Sciatic nerve (tissue), 2 donors: ENCODE results near the gene CIDEC. TPM values are rescaled to one million over a fixed set of nuclear protein-coding genes. Genes with fewer than 3 reads are reported as not detected.

ENCODE experiments used
- ATAC-seq: fragments of 200-7000 bp; cut with Tn5 transposase; one replicate; pipeline ENCODE4 v1.9.1; 2020; ENCODE audit warnings: mild to moderate bottlenecking, moderate library complexity
- DNase-seq: peaks from one replicate; pipeline ENCODE4 v3.0.0-alpha.2; 2020; ENCODE audit warnings: low spot score
- intact Hi-C: fragments of 100-400 bp; cut with DNase I; formaldehyde crosslinking; loops from one replicate; pipeline ENCODE4 v1.14.2; 2022
- total RNA-seq: library from RNA; stranded (reverse); fragmentation: NEBNext Ultra II Directional; extraction: Animal tissue kit (Norgen Biotek cat#: 25700); gene quantifications from one replicate; pipeline ENCODE4 v1.2.1, GENCODE V29; 2021
- donor health status: DM: no; HTN: no; CAD: no.
- donor health status: DM: no; HTN: no; CAD: no.

The CIDEC gene
- total RNA-seq, 1 donor from 2014 or later, result 13.6 TPM

DNA sequence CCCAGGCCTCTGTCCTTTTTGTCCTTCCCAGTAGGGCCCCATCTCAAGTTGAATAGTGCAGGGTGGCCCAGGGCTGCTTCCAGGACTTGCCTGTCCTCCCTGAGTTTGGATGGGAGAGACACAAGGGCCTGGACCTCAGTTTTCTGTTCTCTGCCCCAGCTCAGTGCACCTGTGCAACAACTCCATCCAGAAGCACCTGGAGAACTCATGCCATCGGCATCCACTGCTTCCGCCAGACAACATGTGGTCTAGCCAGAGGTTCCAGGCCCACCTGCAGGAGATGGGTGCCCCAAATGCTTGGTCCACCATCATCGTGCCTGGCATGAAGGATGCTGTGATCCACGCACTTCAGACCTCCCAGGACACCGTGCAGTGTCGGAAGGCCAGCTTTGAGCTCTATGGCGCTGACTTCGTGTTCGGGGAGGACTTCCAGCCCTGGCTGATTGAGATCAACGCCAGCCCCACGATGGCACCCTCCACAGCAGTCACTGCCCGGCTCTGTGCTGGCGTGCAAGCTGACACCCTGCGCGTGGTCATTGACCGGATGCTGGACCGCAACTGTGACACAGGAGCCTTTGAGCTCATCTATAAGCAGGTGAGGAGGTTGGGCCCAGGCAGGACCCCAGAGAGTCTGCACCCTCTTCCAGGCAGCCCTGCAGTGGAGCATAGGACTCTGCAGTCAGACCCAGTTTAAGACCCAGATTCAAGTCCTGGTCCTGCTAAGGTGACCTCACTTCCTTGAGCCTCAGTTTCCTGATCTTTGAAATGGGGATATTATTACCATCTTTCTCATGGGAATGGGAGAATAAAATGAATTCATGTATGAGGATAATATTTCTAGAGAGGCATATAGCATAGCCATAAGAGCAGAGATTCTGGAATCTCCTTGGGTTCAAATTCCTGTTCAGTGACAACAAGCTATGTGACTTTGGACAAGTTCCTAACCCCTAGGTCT, 51.0 kb downstream of the CIDEC start:
- ATAC-seq (no peak), DNase-seq (no peak)
- intact Hi-C loops, result no loop called here

DNA sequence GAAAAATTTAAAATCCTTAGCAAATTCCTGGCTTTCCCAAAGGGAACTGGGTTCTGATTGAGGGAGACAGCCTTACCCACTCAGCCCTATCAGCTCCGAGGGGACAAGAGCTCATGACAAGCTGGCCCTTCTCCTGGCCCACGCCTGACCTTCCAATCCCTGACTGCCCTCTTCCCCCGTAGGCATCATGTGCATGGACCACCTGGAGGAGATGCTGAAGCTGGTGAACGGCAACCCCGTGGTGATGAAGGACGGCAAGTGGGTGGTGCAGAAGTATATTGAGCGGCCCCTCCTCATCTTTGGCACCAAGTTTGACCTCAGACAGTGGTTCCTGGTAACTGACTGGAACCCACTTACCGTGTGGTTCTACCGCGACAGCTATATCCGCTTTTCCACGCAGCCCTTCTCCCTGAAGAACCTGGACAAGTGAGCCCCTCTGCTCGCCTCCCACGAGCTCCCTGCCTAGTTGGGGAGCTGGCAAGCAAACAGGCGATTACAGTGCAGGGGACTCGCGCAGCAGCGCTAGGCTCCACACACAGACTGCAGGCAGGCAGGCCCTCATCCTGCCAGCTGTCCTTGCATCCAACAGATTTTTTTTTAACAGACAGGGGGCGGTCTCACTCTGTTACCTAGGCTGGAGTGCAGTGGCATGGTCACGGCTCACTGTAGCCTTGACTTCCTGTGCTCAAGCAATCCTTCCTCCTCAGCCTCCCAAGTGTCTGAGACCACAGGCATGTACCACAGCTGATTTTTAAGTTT, 53.1 kb downstream of the CIDEC start:
- ATAC-seq, result no peak
- intact Hi-C loops, result no loop called here

DNA sequence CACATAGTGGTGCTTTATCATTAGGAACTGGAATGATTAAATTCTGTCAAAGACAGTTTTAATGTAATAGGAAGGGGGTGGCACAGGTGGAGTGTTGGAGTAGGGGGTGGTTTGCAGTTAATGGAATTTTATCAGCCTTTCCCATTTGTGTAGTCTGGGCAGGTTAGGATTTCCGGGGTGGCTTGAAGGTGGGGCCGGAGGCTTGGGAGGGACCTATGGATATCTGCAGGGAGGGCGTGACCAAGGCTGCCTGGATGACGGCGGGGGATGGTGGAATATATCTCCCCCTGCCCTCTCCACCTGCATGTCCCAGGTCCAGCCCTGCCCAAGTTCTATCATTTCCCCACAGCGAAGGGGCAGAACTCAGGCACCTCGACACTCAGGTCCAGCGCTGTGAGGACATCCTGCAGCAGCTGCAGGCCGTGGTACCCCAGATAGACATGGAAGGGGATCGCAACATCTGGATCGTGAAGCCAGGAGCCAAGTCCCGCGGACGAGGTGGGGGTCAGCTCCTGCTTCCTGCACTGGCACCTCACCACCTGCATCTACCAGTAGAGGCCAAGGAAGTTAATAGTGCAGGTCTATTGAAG, 54.5 kb downstream of the CIDEC start:
- intact Hi-C loops, result no loop called here
- ATAC-seq (no peak), DNase-seq (no peak)

More for the DNA sequence above, 53.1 kb downstream of the CIDEC start:
- no peak for DNase-seq

DNA sequence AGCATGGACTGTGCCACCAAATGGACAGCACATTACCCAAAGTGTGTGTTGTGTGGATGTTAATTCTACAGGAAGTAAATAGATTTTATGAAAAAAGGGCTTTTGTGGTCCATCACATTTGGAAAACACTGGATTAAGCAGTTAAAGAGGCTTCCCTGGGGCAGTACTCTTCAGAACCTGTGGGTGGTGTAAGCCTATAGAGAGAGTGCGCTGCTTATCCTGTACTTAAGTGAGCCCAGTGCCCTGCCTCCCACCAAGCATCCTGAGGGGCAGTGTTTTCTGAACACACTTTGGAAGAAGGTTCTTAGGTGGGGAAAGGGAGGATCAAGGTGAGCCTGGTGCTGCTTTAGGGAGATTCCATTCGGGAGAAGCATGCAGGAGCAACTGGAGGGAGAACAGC, 59.1 kb downstream of the CIDEC start:
- intact Hi-C loops, result no loop called here
- DNase-seq (no peak), ATAC-seq (no peak)

DNA sequence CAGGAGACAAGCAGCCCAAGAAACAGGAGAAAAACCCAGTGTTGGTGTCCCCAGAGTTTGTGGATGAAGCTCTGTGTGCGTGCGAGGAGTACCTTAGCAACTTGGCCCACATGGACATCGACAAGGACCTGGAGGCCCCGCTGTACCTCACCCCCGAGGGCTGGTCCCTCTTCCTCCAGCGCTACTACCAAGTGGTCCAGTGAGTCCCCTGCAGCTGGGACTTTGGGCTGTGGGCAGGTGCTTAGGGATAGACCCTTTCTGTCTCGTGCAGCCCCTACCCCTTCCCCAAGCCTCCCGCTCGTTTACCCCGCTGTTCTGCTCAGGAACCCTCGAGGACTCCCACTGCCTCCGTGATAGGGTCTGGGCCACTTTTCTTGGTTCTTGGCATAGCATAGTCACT, 59.5 kb downstream of the CIDEC start:
- intact Hi-C loops, result no loop called here
- no peak for ATAC-seq
- no peak for DNase-seq

DNA sequence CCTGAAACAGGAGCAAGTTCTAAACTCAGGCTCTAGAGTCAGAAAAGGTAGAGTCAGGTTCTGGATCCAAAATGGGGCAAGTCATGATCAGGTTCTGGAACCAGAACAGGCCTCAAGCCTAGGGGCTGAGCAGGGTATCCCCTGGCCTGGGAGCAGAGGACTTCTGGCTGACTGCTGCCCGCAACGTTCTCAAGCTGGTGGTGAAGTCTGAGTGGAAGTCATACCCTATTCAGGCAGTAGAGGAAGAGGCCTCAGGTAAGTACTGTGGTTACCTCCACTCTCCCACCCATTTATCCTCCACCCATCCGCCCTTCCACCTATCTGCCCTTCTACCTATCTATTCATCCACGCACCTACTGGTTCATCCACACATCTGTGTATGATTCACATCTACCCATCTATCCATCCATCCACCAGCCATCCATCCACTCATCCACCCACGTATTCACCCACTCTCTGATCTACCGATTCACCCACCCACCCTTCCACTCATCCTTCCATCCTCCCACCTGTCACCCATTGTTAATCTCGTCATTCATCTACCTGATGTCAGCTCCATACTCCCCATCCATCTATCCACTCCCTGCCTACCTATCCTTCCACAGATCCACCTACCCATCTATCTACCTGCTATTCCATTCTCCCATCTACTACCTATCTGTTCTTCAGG, 61.3 kb downstream of the CIDEC start:
- ATAC-seq, result no peak
- no peak for DNase-seq
- intact Hi-C loops, result no loop called here

DNA sequence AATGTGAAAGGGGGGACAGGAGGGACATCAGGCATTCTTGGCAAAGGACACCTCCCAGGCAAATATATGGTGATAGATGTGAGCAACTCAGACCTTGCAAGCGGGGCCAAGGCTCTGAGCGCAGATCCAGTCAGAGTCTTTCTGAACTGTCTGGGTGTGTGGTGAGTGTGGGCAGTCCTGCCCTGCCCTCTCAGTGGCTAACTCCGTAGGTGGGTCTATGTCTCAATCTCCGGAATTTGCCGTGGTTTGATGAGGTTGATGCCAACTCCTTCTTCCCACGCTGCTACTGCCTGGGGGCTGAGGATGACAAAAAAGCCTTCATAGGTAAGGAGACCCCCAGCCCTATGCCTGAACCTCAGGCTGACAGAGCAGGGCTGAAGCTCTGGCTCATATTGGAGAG, 62.6 kb downstream of the CIDEC start:
- intact Hi-C loops, result no loop called here
- ATAC-seq (no peak), DNase-seq (no peak)

Other genes starting within 250 kb of the CIDEC start
- 35.5 TPM for gene MTMR14, start 230.7 kb downstream of the CIDEC start, total RNA-seq
- gene CPNE9, start 176.4 kb downstream of the CIDEC start, total RNA-seq, result not detected
- 19.8 TPM for gene BRPF1, start 148.5 kb downstream of the CIDEC start, total RNA-seq
- 31.2 TPM for gene OGG1, start 130.3 kb downstream of the CIDEC start, total RNA-seq
- gene CAMK1, start 110.3 kb downstream of the CIDEC start, total RNA-seq, result 26.9 TPM
- gene TADA3, start 87.8 kb downstream of the CIDEC start, total RNA-seq, result 43.1 TPM
- gene ARPC4, start 87.2 kb downstream of the CIDEC start, total RNA-seq, result 117 TPM
- gene TTLL3, start 70.0 kb downstream of the CIDEC start, total RNA-seq, result 113 TPM
- gene RPUSD3, start 36.2 kb downstream of the CIDEC start, total RNA-seq, result 29.6 TPM
- 19.7 TPM for gene JAGN1, start 10.4 kb upstream of the CIDEC start, total RNA-seq
- 5.3 TPM for gene IL17RE, start 22.6 kb upstream of the CIDEC start, total RNA-seq
- gene IL17RC, start 36.8 kb upstream of the CIDEC start, total RNA-seq, result 33.2 TPM
- 36.5 TPM for gene CRELD1, start 53.6 kb upstream of the CIDEC start, total RNA-seq
- gene PRRT3, start 72.2 kb upstream of the CIDEC start, total RNA-seq, result 1.5 TPM
- 51.6 TPM for gene EMC3, start 106.6 kb upstream of the CIDEC start, total RNA-seq
- 3.8 TPM for gene FANCD2, start 146.2 kb upstream of the CIDEC start, total RNA-seq
- gene FANCD2OS, start 228.0 kb upstream of the CIDEC start, total RNA-seq, result not detected
- 103 TPM for gene BRK1, start 235.4 kb upstream of the CIDEC start, total RNA-seq